DMS53 (cell line): Measurements from ENCODE around the gene TGFBR3.
A peak's percentile ranks its signal among the peaks of the same experiment; 100 is the strongest.
"Not testable (repeated sequence)": the region's sequence is repeated elsewhere in the genome, so short reads cannot be mapped to it uniquely, and the experiment has no call there.

Experiments
- DNase-seq: peaks from one replicate; lab custom pipeline; 2025; lab: John Stamatoyannopoulos, UW

Gene TGFBR3

GRCh38 chr1:91847851-91848250 lies 38.1 kb downstream of the TGFBR3 start:
- no peak for DNase-seq

GRCh38 chr1:91846639-91847013 lies 39.3 kb downstream of the TGFBR3 start:
- DNase-seq, result no peak

GRCh38 chr1:91846007-91846638 lies 39.8 kb downstream of the TGFBR3 start:
- peak; percentile 58 for DNase-seq

- no peak for DNase-seq
Measured at GRCh38 chr1:91844862-91845528, 41.0 kb downstream of the TGFBR3 start.

- DNase-seq, result no peak
Measured at GRCh38 chr1:91843843-91844242, 42.1 kb downstream of the TGFBR3 start.

GRCh38 chr1:91842563-91842962 lies 43.4 kb downstream of the TGFBR3 start:
- no peak for DNase-seq

GRCh38 chr1:91842056-91842455 lies 43.9 kb downstream of the TGFBR3 start:
- no peak for DNase-seq

GRCh38 chr1:91840276-91840675 lies 45.7 kb downstream of the TGFBR3 start:
- DNase-seq, result not testable (repeated sequence)

GRCh38 chr1:91836331-91837040 lies 49.5 kb downstream of the TGFBR3 start:
- DNase-seq, result peak; percentile 13

- DNase-seq, result no peak
Measured at GRCh38 chr1:91835087-91835521, 50.8 kb downstream of the TGFBR3 start.

- DNase-seq, result not testable (repeated sequence)
Measured at GRCh38 chr1:91834549-91834948, 51.4 kb downstream of the TGFBR3 start.

GRCh38 chr1:91833946-91834345 lies 52.0 kb downstream of the TGFBR3 start:
- DNase-seq, result no peak

GRCh38 chr1:91831132-91831930 lies 54.6 kb downstream of the TGFBR3 start:
- DNase-seq, result no peak

GRCh38 chr1:91830242-91831131 lies 55.5 kb downstream of the TGFBR3 start:
- DNase-seq, result peak; percentile 29

- DNase-seq, result no peak
Measured at GRCh38 chr1:91829293-91830153, 56.4 kb downstream of the TGFBR3 start.

GRCh38 chr1:91828583-91829281 lies 57.2 kb downstream of the TGFBR3 start:
- peak; percentile 79 for DNase-seq

GRCh38 chr1:91827459-91828321 lies 58.3 kb downstream of the TGFBR3 start:
- peak; percentile 95 for DNase-seq

GRCh38 chr1:91827087-91827458 lies 58.9 kb downstream of the TGFBR3 start:
- peak; percentile 94 for DNase-seq

GRCh38 chr1:91826649-91827048 lies 59.3 kb downstream of the TGFBR3 start:
- no peak for DNase-seq
